HEK293T (cell line): ENCODE data around the gene DLG2.

ENCODE experiments used
- CTBP1 ChIP-seq: fragments of 450-650 bp; IDR thresholded peaks from 2 replicates; pipeline ENCODE4 v1.6.1; 2016; ENCODE audit warnings: borderline replicate concordance
- FOXM1 ChIP-seq: fragments of 450-650 bp; IDR thresholded peaks from 2 replicates; pipeline ENCODE4 v1.6.1; 2017; ENCODE audit warnings: mild to moderate bottlenecking, borderline replicate concordance
- LEF1 ChIP-seq: fragments of 450-650 bp; IDR thresholded peaks from 2 replicates; pipeline ENCODE4 v1.6.1; 2017; ENCODE audit warnings: mild to moderate bottlenecking, borderline replicate concordance
- SP1 ChIP-seq: fragments of 450-650 bp; IDR thresholded peaks from 2 replicates; pipeline ENCODE4 v1.6.1; 2017
- TARDBP ChIP-seq: fragments of 450-650 bp; IDR thresholded peaks from 2 replicates; pipeline ENCODE4 v1.6.1; 2016

DNA sequence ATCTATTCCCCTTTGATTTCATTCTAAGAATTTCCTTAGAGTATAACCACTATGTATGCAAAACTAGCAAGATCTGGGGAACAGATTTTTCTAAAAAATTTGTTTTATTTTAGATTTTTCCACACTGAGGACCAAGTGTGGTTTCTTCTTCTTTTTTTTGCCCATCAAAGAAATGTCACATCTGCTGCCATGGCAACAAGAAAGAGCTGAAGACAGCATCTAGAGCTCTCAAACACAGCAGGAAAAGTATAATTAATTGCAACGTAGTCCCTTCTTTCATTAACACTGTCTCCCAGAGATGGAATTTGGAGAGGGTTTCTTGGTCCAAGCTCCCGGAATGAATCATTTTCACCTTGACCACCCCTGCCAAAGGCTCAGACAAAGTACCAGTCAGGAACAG lies 2084.3 kb downstream of the DLG2 start:
- TF ChIP-seq LEF1 (no peak), FOXM1 (no peak), SP1 (no peak), TARDBP (no peak), CTBP1 (no peak)
